Esophagus squamous epithelium (tissue), 4 donors: ENCODE data around the gene RTN4RL2.

Source experiments
- CTCF ChIP-seq, 6 experiments: fragments of 450-650 bp in 4 of 6; fragments of 200-600 bp in 2 of 6; sonication (generic) in 2 of 6; IDR thresholded peaks; one replicate each; pipeline ENCODE4 v1.5.1; 2016 to 2019; ENCODE audit warnings: antibody characterized with exemption in 6 of 6, mild to moderate bottlenecking in 4 of 6, moderate library complexity in 4 of 6
- POLR2A ChIP-seq, 4 donors: fragments of 450-650 bp; IDR thresholded peaks; one replicate each; pipeline ENCODE4 v1.6.1; 2017; ENCODE audit warnings: antibody characterized with exemption in 4 of 4, mild to moderate bottlenecking in 4 of 4, moderate library complexity in 3 of 4

GRCh38 chr11:57487021-57487778, 26.9 kb downstream of the RTN4RL2 start:
- TF ChIP-seq POLR2A (IDR thresholded peaks at IDR 0.05) = no peak
- TF ChIP-seq CTCF (IDR thresholded peaks at IDR 0.05) = no peak
